WTC11 (cell line): Measurements from ENCODE around the gene RND1. TPM values are rescaled to one million over a fixed set of nuclear protein-coding genes. Genes with fewer than 3 reads are reported as not detected.
"Not testable (repeated sequence)": the region's sequence is repeated elsewhere in the genome, so short reads cannot be mapped to it uniquely, and the experiment has no call there.

Experiments used
- ATAC-seq: fragments of 200-7000 bp; cut with Tn5 transposase; 2 replicates; pipeline ENCODE4 v1.10.0; 2021; ENCODE audit warnings: mild to moderate bottlenecking, moderate library complexity
- CTCF ChIA-PET: fragments of 300-600 bp; sonication (Branson Sonifier 250); formaldehyde crosslinking; loops from one replicate; lab custom pipeline; 2021; ENCODE audit warnings: antibody characterized with exemption; lab: Charles Lee
- POLR2A ChIA-PET: fragments of 350-600 bp; sonication (Branson Sonifier 250); formaldehyde crosslinking; loops from one replicate; lab custom pipeline; 2021; ENCODE audit warnings: antibody characterized with exemption; lab: Charles Lee
- DNase-seq: peaks from one replicate; pipeline ENCODE4 v3.0.0; 2021; ENCODE audit warnings: low spot score
- H3K27ac Mint-ChIP-seq: 2 replicates; pipeline ENCODE4 v1.8.0; 2021; ENCODE audit warnings: mixed read lengths
- H3K27me3 Mint-ChIP-seq: 2 replicates; pipeline ENCODE4 v1.8.0; 2021; ENCODE audit warnings: low read depth, mild to moderate bottlenecking, moderate library complexity, mixed read lengths
- H3K36me3 Mint-ChIP-seq: 2 replicates; pipeline ENCODE4 v1.8.0; 2021; ENCODE audit warnings: mixed read lengths
- H3K4me1 Mint-ChIP-seq: 2 replicates; pipeline ENCODE4 v1.8.0; 2022; ENCODE audit warnings: mixed read lengths
- H3K4me3 Mint-ChIP-seq: 2 replicates; pipeline ENCODE4 v1.8.0; 2021; ENCODE audit warnings: mild to moderate bottlenecking, moderate library complexity, mixed read lengths
- H3K9me3 Mint-ChIP-seq: 2 replicates; pipeline ENCODE4 v1.8.0; 2021; ENCODE audit warnings: mixed read lengths
- CREM ChIP-seq: sonication (generic); formaldehyde crosslinking; IDR thresholded peaks from 2 replicates; pipeline ENCODE4 v1.8.1; 2022; ENCODE audit warnings: mild to moderate bottlenecking, missing genetic modification reagents, moderate library complexity
- EMX1 ChIP-seq: fragments of 250-450 bp; sonication (Bioruptor Pico); IDR thresholded peaks from 2 replicates; pipeline ENCODE4 v1.8.0; 2021; ENCODE audit warnings: mild to moderate bottlenecking
- ETV6 ChIP-seq: sonication (generic); formaldehyde crosslinking; IDR thresholded peaks from 2 replicates; pipeline ENCODE4 v1.8.1; 2022; ENCODE audit warnings: mild to moderate bottlenecking, missing genetic modification reagents
- GRHL2 ChIP-seq: fragments of 250-450 bp; sonication (Bioruptor Pico); IDR thresholded peaks from 2 replicates; pipeline ENCODE4 v1.8.0; 2022; ENCODE audit warnings: mild to moderate bottlenecking, moderate library complexity; ENCODE audit not compliant: insufficient replicate concordance, severe bottlenecking
- GTF2I ChIP-seq: fragments of 250-450 bp; sonication (Bioruptor Pico); conservative IDR thresholded peaks from 2 replicates; pipeline ENCODE4 v1.4.0; 2021; ENCODE audit warnings: mild to moderate bottlenecking
- MYBL2 ChIP-seq: sonication (generic); formaldehyde crosslinking; IDR thresholded peaks from 2 replicates; pipeline ENCODE4 v1.8.1; 2023; ENCODE audit warnings: mild to moderate bottlenecking, moderate library complexity, missing genetic modification reagents
- OVOL2 ChIP-seq: fragments of 250-450 bp; sonication (Bioruptor Pico); IDR thresholded peaks from 2 replicates; pipeline ENCODE4 v1.9.0; 2021; ENCODE audit warnings: mild to moderate bottlenecking, borderline replicate concordance
- TCF7 ChIP-seq: sonication (generic); formaldehyde crosslinking; IDR thresholded peaks from 2 replicates; pipeline ENCODE4 v1.8.0; 2022; ENCODE audit warnings: mild to moderate bottlenecking, low read depth, missing genetic modification reagents, moderate library complexity
- TEAD1 ChIP-seq: sonication (generic); formaldehyde crosslinking; IDR thresholded peaks from 2 replicates; pipeline ENCODE4 v1.8.0; 2022; ENCODE audit warnings: mild to moderate bottlenecking, missing genetic modification reagents
- TEAD4 ChIP-seq: sonication (generic); formaldehyde crosslinking; IDR thresholded peaks from 2 replicates; pipeline ENCODE4 v1.8.0; 2022; ENCODE audit warnings: mild to moderate bottlenecking, missing genetic modification reagents
- TP53 ChIP-seq: sonication (generic); formaldehyde crosslinking; IDR thresholded peaks from 2 replicates; pipeline ENCODE4 v1.8.1; 2023; ENCODE audit warnings: mild to moderate bottlenecking, missing genetic modification reagents
- ZNF121 ChIP-seq: sonication (generic); formaldehyde crosslinking; IDR thresholded peaks from 2 replicates; pipeline ENCODE4 v1.8.0; 2023; ENCODE audit warnings: missing genetic modification reagents
- ZNF138 ChIP-seq: sonication (generic); formaldehyde crosslinking; conservative IDR thresholded peaks from 2 replicates; pipeline ENCODE4 v1.8.1; 2022; ENCODE audit warnings: mild to moderate bottlenecking, moderate library complexity, missing genetic modification reagents
- ZNF219 ChIP-seq: sonication (generic); formaldehyde crosslinking; IDR thresholded peaks from 2 replicates; pipeline ENCODE4 v1.8.0; 2023; ENCODE audit warnings: missing genetic modification reagents, mild to moderate bottlenecking, borderline replicate concordance
- total RNA-seq: library from RNA; stranded (reverse); gene quantifications from 3 replicates; pipeline ENCODE4 v1.2.3, GENCODE V29; 2021
- TF ChIP-seq, protein P1 (sequence below): fragments of 250-450 bp; sonication (Bioruptor Pico); IDR thresholded peaks from 2 replicates; pipeline ENCODE4 v1.9.0; 2021; ENCODE audit warnings: mild to moderate bottlenecking
- TF ChIP-seq, protein P2 (sequence below): sonication (generic); formaldehyde crosslinking; IDR thresholded peaks from 2 replicates; pipeline ENCODE4 v1.8.1; 2023; ENCODE audit warnings: mild to moderate bottlenecking, missing genetic modification reagents
- TF ChIP-seq, protein P3 (sequence below): sonication (generic); formaldehyde crosslinking; IDR thresholded peaks from 2 replicates; pipeline ENCODE4 v1.8.0; 2022; ENCODE audit warnings: mild to moderate bottlenecking, missing genetic modification reagents
- TF ChIP-seq, protein P4 (sequence below): sonication (generic); formaldehyde crosslinking; IDR thresholded peaks from 2 replicates; pipeline ENCODE4 v1.8.1; 2022; ENCODE audit warnings: low read depth, mild to moderate bottlenecking, moderate library complexity, missing genetic modification reagents, borderline replicate concordance
- TF ChIP-seq, protein P5 (sequence below): sonication (generic); formaldehyde crosslinking; IDR thresholded peaks from 2 replicates; pipeline ENCODE4 v1.8.0; 2023; ENCODE audit warnings: mild to moderate bottlenecking, missing genetic modification reagents

Gene RND1
- total RNA-seq, 1 experiment from 2014 or later: 7.6 TPM

DNA sequence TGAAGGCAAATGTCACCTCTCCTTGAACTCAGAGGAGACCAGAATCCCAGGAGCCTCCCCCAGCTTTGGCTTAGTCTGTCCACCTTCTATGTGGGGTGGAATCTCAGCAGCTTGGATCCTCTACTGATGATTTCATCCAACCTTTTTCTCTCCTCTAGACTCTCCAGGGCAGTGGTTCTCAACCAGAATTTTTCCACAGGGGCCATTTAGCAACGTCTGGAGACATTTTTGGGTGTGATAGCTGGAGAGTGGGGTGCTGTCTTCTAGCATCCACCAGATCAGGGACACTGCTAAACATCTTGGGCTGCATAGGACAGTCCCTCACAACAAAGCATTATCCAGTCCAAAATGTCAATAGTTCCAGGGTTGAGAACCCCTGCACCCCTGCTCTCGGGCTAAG lies 9.3 kb downstream of the RND1 start (continued):
- TF ChIP-seq TP53 (CRISPR knock-in tag): no peak
- TF ChIP-seq, protein P1, sequence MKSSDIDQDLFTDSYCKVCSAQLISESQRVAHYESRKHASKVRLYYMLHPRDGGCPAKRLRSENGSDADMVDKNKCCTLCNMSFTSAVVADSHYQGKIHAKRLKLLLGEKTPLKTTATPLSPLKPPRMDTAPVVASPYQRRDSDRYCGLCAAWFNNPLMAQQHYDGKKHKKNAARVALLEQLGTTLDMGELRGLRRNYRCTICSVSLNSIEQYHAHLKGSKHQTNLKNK (CRISPR knock-in tag): no peak
- no peak for TF ChIP-seq CREM (CRISPR knock-in tag)
- TF ChIP-seq, all 79 proteins: peak for 0

DNA sequence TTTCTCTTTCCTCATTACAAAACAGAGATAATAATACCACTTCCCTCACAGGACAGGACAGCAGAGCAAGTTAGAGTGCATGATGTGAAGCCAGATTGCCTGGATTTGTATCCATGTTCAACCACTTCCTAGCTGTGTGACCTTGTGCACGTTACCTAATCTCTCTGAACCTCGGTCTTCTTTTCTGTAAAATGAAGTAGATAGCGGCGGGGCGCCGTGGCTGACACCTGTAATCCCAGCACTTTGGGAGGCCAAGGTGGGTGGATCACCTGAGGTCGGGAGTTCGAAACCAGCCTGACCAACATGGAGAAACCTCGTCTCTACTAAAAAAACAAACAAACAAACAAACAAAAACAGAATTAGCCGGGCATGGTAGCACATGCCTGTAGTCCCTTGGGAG lies 10.7 kb downstream of the RND1 start:
- H3K9me3 Mint-ChIP-seq, DNase-seq, H3K27me3 Mint-ChIP-seq, H3K4me3 Mint-ChIP-seq, POLR2A ChIA-PET, H3K36me3 Mint-ChIP-seq, ATAC-seq, H3K27ac Mint-ChIP-seq: not testable (repeated sequence)
- CTCF ChIA-PET: interaction anchor here (2.1 to 7.0 kb wide), 6 partner anchors 10 to 82 kb away, joined by 17 to 352 read pairs (median 72); partner anchors contain the start of gene RND1
- H3K4me1 Mint-ChIP-seq: peaks cover 19% of the 10 kb centered on the region

DNA sequence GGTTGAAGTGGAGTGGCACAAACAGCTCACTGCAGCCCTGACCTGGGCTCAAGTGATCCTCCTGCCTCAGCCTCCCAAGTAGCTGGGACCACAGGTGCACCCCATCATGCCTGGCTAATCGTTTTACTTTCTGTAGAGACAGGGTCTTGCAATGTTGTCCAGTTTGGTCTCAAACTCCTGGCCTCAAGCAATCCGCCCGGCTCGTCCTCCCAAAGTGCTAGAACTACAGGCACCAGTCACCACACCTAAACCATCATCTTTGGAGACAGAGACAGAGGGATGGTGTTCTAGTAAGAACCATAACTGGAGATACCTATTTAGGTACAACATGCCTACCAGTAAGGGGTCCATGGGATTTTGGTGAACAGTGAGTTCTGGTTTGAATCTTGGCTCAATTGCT lies 11.2 kb downstream of the RND1 start:
- H3K4me3 Mint-ChIP-seq: no peak overlapping the region
- ChIA-PET CTCF (interaction anchor here (2.1 to 6.9 kb wide), 6 partner anchors 11 to 143 kb away, joined by 17 to 352 read pairs (median 64); partner anchors contain the start of gene RND1), POLR2A (no interaction called here)
- H3K4me1 Mint-ChIP-seq: peaks cover 20% of the 10 kb centered on the region
- H3K27me3 Mint-ChIP-seq: no peaks in the 10 kb centered on the region
- H3K27ac Mint-ChIP-seq: no peak overlapping the region
- H3K36me3 Mint-ChIP-seq: peaks cover 5% of the 10 kb centered on the region
- TF ChIP-seq, protein P2, sequence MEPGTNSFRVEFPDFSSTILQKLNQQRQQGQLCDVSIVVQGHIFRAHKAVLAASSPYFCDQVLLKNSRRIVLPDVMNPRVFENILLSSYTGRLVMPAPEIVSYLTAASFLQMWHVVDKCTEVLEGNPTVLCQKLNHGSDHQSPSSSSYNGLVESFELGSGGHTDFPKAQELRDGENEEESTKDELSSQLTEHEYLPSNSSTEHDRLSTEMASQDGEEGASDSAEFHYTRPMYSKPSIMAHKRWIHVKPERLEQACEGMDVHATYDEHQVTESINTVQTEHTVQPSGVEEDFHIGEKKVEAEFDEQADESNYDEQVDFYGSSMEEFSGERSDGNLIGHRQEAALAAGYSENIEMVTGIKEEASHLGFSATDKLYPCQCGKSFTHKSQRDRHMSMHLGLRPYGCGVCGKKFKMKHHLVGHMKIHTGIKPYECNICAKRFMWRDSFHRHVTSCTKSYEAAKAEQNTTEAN (CRISPR knock-in tag): no peak
- TF ChIP-seq, protein P3, sequence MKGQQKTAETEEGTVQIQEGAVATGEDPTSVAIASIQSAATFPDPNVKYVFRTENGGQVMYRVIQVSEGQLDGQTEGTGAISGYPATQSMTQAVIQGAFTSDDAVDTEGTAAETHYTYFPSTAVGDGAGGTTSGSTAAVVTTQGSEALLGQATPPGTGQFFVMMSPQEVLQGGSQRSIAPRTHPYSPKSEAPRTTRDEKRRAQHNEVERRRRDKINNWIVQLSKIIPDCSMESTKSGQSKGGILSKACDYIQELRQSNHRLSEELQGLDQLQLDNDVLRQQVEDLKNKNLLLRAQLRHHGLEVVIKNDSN (CRISPR knock-in tag): no peak
- TF ChIP-seq EMX1 (CRISPR knock-in tag) (no peak), TEAD1 (no peak), ZNF138 (CRISPR knock-in tag) (no peak), OVOL2 (CRISPR knock-in tag) (no peak), ZNF219 (no peak), GRHL2 (no peak)
- no peaks in the 10 kb centered on the region for H3K9me3 Mint-ChIP-seq
- DNase-seq (no peak), ATAC-seq (no peak)

DNA sequence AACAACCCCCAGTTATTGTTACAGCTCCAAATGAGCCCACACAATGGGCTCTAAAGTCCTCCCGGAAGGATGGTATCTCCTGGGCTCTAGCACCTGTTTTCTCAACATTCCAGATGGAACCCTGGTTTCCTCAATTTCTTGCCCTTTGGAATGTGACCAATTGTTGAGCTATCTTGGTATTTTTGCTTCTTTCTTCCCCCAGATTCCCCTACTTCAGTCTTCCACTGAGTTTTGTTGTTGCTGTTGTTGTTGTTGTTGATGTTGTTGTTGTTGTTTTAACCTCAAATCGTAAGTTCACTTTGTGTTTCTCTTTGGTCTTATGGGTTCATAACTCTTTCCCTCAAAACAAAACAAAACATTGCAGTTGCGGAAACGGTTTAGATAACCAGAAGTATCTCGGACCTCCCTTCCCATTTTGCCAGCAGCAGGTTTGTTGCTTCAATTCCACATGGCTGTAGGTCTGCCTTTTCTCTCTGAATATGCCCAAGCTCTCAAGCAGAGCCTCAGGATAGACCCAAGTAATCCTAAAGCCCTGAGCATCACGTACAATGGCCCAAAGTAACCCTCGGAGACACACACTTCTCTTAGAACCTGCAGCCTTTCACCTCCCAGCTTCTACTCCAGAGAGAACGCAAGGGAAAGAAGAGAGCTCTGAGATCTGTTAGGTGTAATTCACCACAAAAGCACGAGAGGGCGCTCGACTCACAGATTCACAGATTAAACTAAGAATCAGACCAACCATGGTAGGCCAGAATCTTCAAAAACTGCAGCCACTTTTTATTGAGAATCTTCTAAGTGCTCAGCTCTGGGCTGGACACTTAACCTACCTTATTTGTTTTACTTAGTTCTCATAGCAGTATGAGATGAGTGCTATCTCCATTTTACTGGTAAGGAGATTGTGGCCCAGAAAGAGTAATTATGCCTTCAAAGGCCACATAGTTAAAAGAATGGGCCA lies 12.7 kb downstream of the RND1 start:
- ATAC-seq (peak; percentile 23), DNase-seq (peak; percentile 91)
- no peaks in the 10 kb centered on the region for H3K27me3 Mint-ChIP-seq
- peaks cover 20% of the 10 kb centered on the region for H3K4me1 Mint-ChIP-seq
- peaks cover 5% of the 10 kb centered on the region for H3K36me3 Mint-ChIP-seq
- peak overlapping the region; percentile 94 for H3K4me3 Mint-ChIP-seq
- CTCF ChIA-PET: interaction anchor here (0.5 to 6.9 kb wide), 54 partner anchors 12 to 436 kb away, joined by 3 to 352 read pairs (median 6); partner anchors contain the start of genes ARF3, CACNB3, DDN and FKBP11
- POLR2A ChIA-PET: interaction anchor here (0.8 to 3.2 kb wide), 8 partner anchors 12 to 75 kb away, joined by 3 to 24 read pairs (median 6); partner anchors contain the start of gene RND1
- peak overlapping the region; percentile 95 for H3K27ac Mint-ChIP-seq
- H3K9me3 Mint-ChIP-seq: no peaks in the 10 kb centered on the region
- TF ChIP-seq, protein P4, sequence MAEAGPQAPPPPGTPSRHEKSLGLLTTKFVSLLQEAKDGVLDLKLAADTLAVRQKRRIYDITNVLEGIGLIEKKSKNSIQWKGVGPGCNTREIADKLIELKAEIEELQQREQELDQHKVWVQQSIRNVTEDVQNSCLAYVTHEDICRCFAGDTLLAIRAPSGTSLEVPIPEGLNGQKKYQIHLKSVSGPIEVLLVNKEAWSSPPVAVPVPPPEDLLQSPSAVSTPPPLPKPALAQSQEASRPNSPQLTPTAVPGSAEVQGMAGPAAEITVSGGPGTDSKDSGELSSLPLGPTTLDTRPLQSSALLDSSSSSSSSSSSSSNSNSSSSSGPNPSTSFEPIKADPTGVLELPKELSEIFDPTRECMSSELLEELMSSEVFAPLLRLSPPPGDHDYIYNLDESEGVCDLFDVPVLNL (CRISPR knock-in tag): no peak
- TF ChIP-seq, protein P5, sequence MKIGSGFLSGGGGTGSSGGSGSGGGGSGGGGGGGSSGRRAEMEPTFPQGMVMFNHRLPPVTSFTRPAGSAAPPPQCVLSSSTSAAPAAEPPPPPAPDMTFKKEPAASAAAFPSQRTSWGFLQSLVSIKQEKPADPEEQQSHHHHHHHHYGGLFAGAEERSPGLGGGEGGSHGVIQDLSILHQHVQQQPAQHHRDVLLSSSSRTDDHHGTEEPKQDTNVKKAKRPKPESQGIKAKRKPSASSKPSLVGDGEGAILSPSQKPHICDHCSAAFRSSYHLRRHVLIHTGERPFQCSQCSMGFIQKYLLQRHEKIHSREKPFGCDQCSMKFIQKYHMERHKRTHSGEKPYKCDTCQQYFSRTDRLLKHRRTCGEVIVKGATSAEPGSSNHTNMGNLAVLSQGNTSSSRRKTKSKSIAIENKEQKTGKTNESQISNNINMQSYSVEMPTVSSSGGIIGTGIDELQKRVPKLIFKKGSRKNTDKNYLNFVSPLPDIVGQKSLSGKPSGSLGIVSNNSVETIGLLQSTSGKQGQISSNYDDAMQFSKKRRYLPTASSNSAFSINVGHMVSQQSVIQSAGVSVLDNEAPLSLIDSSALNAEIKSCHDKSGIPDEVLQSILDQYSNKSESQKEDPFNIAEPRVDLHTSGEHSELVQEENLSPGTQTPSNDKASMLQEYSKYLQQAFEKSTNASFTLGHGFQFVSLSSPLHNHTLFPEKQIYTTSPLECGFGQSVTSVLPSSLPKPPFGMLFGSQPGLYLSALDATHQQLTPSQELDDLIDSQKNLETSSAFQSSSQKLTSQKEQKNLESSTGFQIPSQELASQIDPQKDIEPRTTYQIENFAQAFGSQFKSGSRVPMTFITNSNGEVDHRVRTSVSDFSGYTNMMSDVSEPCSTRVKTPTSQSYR: no peak
- no peak for TF ChIP-seq MYBL2 (CRISPR knock-in tag)
- TF ChIP-seq GTF2I: no peak
- no peak for TF ChIP-seq GRHL2
- no peak for TF ChIP-seq ETV6
- TF ChIP-seq TEAD4 (CRISPR knock-in tag): 0 out of 2 replicates have a peak, but pooled peaks have one; percentile 26
- TF ChIP-seq, protein P2 (CRISPR knock-in tag): no peak
- TF ChIP-seq ZNF121 (CRISPR knock-in tag): no peak
- TF ChIP-seq TCF7 (CRISPR knock-in tag): no peak
- TF ChIP-seq TEAD1: no peak
